Stomach (tissue), 9 donors: Measurements from ENCODE around the gene KRTAP10-6. TPM values are rescaled to one million over a fixed set of nuclear protein-coding genes. Genes with fewer than 3 reads are reported as not detected.

Source experiments
- DNase-seq, 2 donors: peaks; one replicate each; pipeline versions ENCODE4 v3.0.0 to v3.0.0-alpha.2; 2013 to 2019
- H3K27ac ChIP-seq, 5 donors: fragments of 200-600 bp in 4 of 5; sonication (generic) in 4 of 5; one replicate each; pipeline ENCODE4 v1.5.1; 2013 to 2019; ENCODE audit warnings: mild to moderate bottlenecking in 1 of 5, moderate library complexity in 1 of 5
- H3K27me3 ChIP-seq, 3 donors: fragments of 200-600 bp; sonication (generic); one replicate each; pipeline ENCODE4 v1.5.1; 2017 to 2019; ENCODE audit warnings: mixed run types in 1 of 3
- H3K36me3 ChIP-seq, 4 donors: fragments of 200-600 bp; sonication (generic); 1 replicate in 3 of 4; 2 replicates in 1 of 4; pipeline ENCODE4 v1.5.1; 2016 to 2019
- H3K4me1 ChIP-seq, 4 donors: fragments of 200-600 bp; sonication (generic); one replicate each; pipeline ENCODE4 v1.5.1; 2016 to 2019
- H3K4me3 ChIP-seq, 4 donors: fragments of 200-600 bp; sonication (generic) in 3 of 4; one replicate each; pipeline ENCODE4 v1.5.1; 2016 to 2019; ENCODE audit warnings: mild to moderate bottlenecking in 1 of 4
- H3K9me3 ChIP-seq, 4 donors: fragments of 200-600 bp; sonication (generic); one replicate each; pipeline ENCODE4 v1.5.1; 2016 to 2019
- CTCF ChIP-seq, 7 experiments: fragments of 450-650 bp in 4 of 7; fragments of 200-600 bp in 3 of 7; sonication (generic) in 3 of 7; IDR thresholded peaks; one replicate each; pipeline ENCODE4 v1.5.1; 2016 to 2019; ENCODE audit warnings: antibody characterized with exemption in 7 of 7, control low read depth in 2 of 7, mild to moderate bottlenecking in 1 of 7
- EP300 ChIP-seq: sonication (generic); formaldehyde crosslinking; IDR thresholded peaks from one replicate; pipeline ENCODE4 v1.6.1; 2017; ENCODE audit warnings: antibody characterized with exemption
- POLR2A ChIP-seq, 4 donors: fragments of 450-650 bp; IDR thresholded peaks; one replicate each; pipeline ENCODE4 v1.6.1; 2016; ENCODE audit warnings: antibody characterized with exemption in 4 of 4, control low read depth in 2 of 4, mild to moderate bottlenecking in 1 of 4, moderate library complexity in 1 of 4
- POLR2AphosphoS5 ChIP-seq, 3 donors: sonication (generic); formaldehyde crosslinking; IDR thresholded peaks; one replicate each; pipeline ENCODE4 v1.6.1; 2016; ENCODE audit warnings: antibody characterized with exemption in 3 of 3
- WGBS, 5 donors: extraction: QIAGEN DNeasy Blood & Tissue Kit in 3 of 5; methylation state at CpG; one replicate each; pipeline versions ENCODE4 v1.1.5 to v1.1.7; 2013 to 2018; 5-methylcytosine and 5-hydroxymethylcytosine counted together
- intact Hi-C: fragments of 100-400 bp; cut with DNase I; formaldehyde crosslinking; loops from one replicate; pipeline ENCODE4 v1.15.1; 2023; ENCODE audit warnings: low total_unique reads
- polyA plus RNA-seq, 3 donors: library from polyadenylated mRNA; stranded (reverse); fragments of 200-250 nt; gene quantifications; one replicate each; pipeline ENCODE4 v1.2.3, GENCODE V29; 2013
- total RNA-seq, 5 donors: library from RNA; depleted of rRNA; stranded (reverse); fragments of >200 nt; gene quantifications; one replicate each; pipeline versions ENCODE4 v1.1.0 to v1.2.3, GENCODE V29; 2014 to 2016
- donor health status: healthy with polysubstance abuse.
- donor health status: Bipolar disorder and iron deficiency.
- donor health status: healthy.

KRTAP10-6 gene
- total and polyA plus RNA-seq, 8 donors = not detected

DNA sequence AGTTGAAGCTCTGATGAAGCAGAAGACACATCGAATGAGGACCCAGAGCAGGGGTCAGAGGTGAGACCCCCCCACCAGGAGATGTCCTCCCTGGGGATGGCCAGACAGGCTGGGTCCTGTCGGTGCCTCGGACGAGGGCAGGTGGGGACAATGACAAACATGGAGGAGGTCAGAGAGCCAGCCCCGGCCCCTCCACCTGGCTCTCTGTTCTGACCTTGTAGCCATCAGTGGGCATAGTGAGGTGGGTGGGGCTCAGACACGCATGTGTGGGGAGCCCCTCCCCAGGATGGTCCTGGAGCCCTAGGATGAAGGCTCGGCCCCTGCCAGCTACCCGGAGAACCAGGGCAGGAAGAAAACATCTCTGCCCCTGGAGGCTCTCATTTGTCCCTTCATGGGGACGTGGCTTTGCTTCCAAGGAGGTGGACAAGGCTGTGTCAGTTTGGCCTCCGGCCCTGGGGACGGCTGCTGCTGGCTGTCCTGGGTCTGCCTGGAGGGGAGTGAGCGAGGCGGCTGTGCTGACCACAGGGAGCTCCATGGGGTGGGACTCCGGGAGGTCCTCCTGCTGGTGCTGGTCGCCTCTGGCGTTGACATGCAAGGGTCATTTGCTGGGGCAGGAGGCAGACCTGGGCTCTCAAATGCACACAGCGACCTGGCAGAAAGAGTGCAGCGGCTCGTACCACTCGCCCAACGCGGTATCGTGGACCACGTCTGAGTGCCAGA, 2.6 kb downstream of the KRTAP10-6 start:
- Histone ChIP-seq H3K27ac (no peak overlapping the region), H3K27me3 (peaks cover 0 to 60% (median 10%) of the 10 kb centered on the region in 3 donors), H3K4me1 (no peaks in the 10 kb centered on the region), H3K36me3 (no peaks in the 10 kb centered on the region), H3K9me3 (peaks cover 0 to 8% (median 0%) of the 10 kb centered on the region in 4 donors), H3K4me3 (no peak overlapping the region)
- TF ChIP-seq CTCF (IDR thresholded peaks at IDR 0.05) (no peak), POLR2A (IDR thresholded peaks at IDR 0.05) (no peak), EP300 (no peak), POLR2AphosphoS5 (IDR thresholded peaks at IDR 0.05) (no peak)
- DNase-seq = no peak
- intact Hi-C loops = no loop called here
- WGBS, 5 donors = 66 to 79% (median 72%) methylated on average over 18 to 24 of the region's 24 CpGs

DNA sequence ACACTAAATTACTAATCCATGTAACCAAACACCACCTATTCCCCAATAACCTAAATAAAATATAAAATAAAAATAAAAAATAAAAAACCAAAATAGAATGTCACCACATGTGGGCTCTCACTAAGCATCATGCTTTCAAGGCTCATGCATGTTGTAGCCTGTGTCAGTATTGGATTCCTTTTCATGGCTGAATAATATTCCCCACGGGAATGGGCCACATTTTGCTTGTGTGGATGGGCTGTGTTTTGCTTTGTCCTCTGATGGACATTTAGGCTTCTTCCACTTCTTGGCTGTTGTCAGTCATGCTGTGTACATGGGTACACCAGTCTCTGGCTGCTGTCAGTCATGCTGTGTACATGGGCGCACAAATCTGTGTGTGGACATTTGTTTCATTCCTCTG, 3.2 kb downstream of the KRTAP10-6 start:
- H3K27me3 ChIP-seq = peaks cover 0 to 66% (median 10%) of the 10 kb centered on the region in 3 donors
- intact Hi-C loops = no loop called here
- no peaks in the 10 kb centered on the region for H3K4me1 ChIP-seq
- DNase-seq = no peak
- WGBS, 5 donors = 83 to 100% (median 93%) methylated on average over 2 of the region's 2 CpGs
- H3K9me3 ChIP-seq = peaks cover 0 to 8% (median 0%) of the 10 kb centered on the region in 4 donors
- no peaks in the 10 kb centered on the region for H3K36me3 ChIP-seq
- no peak overlapping the region for H3K4me3 ChIP-seq
- TF ChIP-seq CTCF (IDR thresholded peaks at IDR 0.05) (no peak), POLR2AphosphoS5 (IDR thresholded peaks at IDR 0.05) (no peak), POLR2A (IDR thresholded peaks at IDR 0.05) (no peak), EP300 (no peak)
- no peak overlapping the region for H3K27ac ChIP-seq

- Histone ChIP-seq H3K4me1 (no peaks in the 10 kb centered on the region), H3K27me3 (peaks cover 0 to 55% (median 6%) of the 10 kb centered on the region in 3 donors), H3K9me3 (peaks cover 0 to 20% (median 12%) of the 10 kb centered on the region in 4 donors), H3K4me3 (no peak overlapping the region), H3K36me3 (no peaks in the 10 kb centered on the region), H3K27ac (no peak overlapping the region)
- TF ChIP-seq EP300 (no peak), CTCF (IDR thresholded peaks at IDR 0.05) (no peak), POLR2AphosphoS5 (IDR thresholded peaks at IDR 0.05) (no peak), POLR2A (IDR thresholded peaks at IDR 0.05) (no peak)
- intact Hi-C loops = no loop called here
- no peak for DNase-seq
- WGBS, 5 donors = 76 to 86% (median 79%) methylated on average over 2 to 3 of the region's 3 CpGs
Observed at GRCh38 chr21:44585892-44586291, 6.4 kb downstream of the KRTAP10-6 start.

- WGBS, 5 donors = 69 to 75% (median 72%) methylated on average over 6 of the region's 6 CpGs
Observed at GRCh38 chr21:44583800-44584147, 8.5 kb downstream of the KRTAP10-6 start.

More at GRCh38 chr21:44583800-44584147, 8.5 kb downstream of the KRTAP10-6 start:
- TF ChIP-seq EP300 = no peak
- no peak for TF ChIP-seq CTCF (IDR thresholded peaks at IDR 0.05)
- no peak for TF ChIP-seq POLR2AphosphoS5 (IDR thresholded peaks at IDR 0.05)
- no peak for TF ChIP-seq POLR2A (IDR thresholded peaks at IDR 0.05)
- peaks cover 0 to 50% (median 6%) of the 10 kb centered on the region in 3 donors for H3K27me3 ChIP-seq
- peaks cover 0 to 30% (median 17%) of the 10 kb centered on the region in 4 donors for H3K9me3 ChIP-seq
- no peak overlapping the region for H3K4me3 ChIP-seq
- intact Hi-C loops = no loop called here
- H3K36me3 ChIP-seq = no peaks in the 10 kb centered on the region
- no peak for DNase-seq
- no peaks in the 10 kb centered on the region for H3K4me1 ChIP-seq
- H3K27ac ChIP-seq = no peak overlapping the region
